ENCODE measurements around the gene KIRREL3. TPM values are rescaled to one million over a fixed set of nuclear protein-coding genes. Genes with fewer than 3 reads are reported as not detected.

Gene KIRREL3
- total and polyA plus RNA-seq, 2 of the 8 experiments (the other 6 are each of a cell fraction or from before 2014, with no cell fraction given): 0.29 to 0.32 TPM

DNA sequence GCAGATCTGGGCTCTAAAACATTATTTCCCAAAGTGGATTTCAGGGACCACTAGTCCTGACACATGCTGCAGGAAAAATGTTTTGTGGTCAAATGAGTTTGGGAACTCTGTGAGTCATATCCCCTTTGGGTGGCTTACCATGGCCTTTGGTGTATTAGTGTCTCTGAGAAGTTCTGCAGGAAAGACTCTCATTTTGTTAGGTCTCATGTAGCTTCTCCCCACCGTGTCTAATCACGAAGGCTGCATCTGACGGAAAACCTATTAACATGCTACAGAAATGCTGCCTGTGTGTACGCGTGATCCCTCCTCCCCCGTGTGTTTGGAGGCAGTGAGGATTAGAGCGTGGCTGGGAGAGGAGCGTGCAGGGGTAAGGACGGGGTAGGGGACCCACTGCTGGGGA is 453.4 kb downstream of the KIRREL3 start (continued):
- TF ChIP-seq, protein P1, sequence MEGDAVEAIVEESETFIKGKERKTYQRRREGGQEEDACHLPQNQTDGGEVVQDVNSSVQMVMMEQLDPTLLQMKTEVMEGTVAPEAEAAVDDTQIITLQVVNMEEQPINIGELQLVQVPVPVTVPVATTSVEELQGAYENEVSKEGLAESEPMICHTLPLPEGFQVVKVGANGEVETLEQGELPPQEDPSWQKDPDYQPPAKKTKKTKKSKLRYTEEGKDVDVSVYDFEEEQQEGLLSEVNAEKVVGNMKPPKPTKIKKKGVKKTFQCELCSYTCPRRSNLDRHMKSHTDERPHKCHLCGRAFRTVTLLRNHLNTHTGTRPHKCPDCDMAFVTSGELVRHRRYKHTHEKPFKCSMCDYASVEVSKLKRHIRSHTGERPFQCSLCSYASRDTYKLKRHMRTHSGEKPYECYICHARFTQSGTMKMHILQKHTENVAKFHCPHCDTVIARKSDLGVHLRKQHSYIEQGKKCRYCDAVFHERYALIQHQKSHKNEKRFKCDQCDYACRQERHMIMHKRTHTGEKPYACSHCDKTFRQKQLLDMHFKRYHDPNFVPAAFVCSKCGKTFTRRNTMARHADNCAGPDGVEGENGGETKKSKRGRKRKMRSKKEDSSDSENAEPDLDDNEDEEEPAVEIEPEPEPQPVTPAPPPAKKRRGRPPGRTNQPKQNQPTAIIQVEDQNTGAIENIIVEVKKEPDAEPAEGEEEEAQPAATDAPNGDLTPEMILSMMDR (IDR thresholded peaks at IDR 0.05; ENCODE audit: control extremely low read depth in 1 of 3, insufficient read depth in 1 of 3, low read depth in 1 of 3, low read length in 3 of 3): no peak
- TF ChIP-seq CBX8 (IDR thresholded peaks at IDR 0.05; ENCODE audit: borderline replicate concordance, low read depth, low read length): no peak

Data from H1 (cell line).